D341Med (cell line): Measurements from ENCODE around the gene USP5.

ENCODE experiments used
- DNase-seq: peaks from one replicate; pipeline ENCODE4 v3.0.0; 2012; ENCODE audit warnings: low spot score

The USP5 gene, protein sequence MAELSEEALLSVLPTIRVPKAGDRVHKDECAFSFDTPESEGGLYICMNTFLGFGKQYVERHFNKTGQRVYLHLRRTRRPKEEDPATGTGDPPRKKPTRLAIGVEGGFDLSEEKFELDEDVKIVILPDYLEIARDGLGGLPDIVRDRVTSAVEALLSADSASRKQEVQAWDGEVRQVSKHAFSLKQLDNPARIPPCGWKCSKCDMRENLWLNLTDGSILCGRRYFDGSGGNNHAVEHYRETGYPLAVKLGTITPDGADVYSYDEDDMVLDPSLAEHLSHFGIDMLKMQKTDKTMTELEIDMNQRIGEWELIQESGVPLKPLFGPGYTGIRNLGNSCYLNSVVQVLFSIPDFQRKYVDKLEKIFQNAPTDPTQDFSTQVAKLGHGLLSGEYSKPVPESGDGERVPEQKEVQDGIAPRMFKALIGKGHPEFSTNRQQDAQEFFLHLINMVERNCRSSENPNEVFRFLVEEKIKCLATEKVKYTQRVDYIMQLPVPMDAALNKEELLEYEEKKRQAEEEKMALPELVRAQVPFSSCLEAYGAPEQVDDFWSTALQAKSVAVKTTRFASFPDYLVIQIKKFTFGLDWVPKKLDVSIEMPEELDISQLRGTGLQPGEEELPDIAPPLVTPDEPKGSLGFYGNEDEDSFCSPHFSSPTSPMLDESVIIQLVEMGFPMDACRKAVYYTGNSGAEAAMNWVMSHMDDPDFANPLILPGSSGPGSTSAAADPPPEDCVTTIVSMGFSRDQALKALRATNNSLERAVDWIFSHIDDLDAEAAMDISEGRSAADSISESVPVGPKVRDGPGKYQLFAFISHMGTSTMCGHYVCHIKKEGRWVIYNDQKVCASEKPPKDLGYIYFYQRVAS

DNA sequence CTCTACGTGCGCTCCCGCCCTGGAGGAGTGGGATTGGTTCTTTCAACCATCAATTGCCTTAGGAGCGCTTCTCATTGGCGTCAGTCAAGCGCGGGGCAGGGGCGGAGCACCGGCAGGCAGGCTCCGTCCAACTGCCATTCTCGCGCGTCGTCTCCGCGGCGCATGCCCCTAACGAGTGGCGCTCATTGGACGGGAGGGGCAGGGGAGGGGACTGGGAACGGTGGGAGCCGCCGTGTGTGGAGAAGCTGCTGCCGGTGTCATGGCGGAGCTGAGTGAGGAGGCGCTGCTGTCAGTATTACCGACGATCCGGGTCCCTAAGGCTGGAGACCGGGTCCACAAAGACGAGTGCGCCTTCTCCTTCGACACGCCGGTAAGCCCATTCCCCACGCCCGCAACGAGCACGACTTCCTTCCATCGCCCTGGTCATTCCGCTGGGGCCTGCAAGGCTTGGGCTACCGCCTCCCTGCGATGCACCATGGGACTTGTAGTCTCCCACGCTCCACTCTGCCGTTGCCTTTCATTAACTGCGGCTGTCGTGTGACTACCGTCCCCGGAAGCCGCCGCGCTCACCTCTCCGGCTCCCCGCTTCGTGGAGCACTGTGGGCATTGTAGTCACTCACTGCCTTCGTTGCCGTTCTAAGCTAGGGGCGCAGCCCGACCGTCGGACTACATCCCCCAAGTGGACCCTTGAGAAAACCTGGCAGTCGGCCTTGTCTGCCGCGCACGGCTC lies at the start of gene USP5:
Gene USP5 (plus strand): TSS at position 230 of the 730 bp plus-strand sequence. CDS start 30 bp downstream, at position 260.
- peak; percentile 93 for DNase-seq

DNA sequence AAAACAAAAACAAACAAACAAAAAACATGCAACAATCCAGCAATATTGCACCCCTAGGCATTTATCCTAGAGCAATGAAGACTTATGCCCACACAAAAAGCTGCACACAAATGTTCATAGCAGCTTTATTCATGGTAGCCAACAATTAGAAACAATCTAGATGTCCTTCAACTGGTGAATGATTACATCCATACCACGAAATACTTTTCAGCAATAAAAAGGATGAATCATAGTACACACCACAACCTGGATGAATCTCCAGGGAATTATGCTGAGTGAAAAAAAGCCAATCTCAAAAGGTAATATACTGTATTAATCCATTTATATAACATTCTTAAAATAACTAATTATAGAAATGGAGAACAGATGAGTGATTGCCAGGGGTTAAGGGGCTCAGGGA lies 44.8 kb upstream of the USP5 start:
- DNase-seq = no peak

DNA sequence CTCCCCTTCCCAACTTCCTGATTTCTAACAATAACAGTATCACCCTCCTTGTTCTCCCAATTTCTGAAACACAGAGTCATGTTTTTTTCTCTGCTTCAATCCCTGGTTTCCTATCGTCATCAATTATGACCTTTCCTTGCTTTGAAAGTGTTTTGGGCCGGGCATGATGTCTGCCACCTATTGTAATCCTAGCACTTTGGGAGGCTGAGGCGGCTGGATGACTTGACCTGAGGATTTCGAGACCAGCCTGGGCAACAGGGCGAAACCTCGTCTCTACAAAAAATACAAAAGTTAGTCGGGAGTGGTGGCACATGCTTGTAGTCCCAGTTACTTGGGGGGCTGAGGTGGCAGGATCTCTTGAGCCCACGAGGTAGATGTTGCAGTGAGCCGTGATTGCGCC lies 42.9 kb upstream of the USP5 start:
- no peak for DNase-seq

DNA sequence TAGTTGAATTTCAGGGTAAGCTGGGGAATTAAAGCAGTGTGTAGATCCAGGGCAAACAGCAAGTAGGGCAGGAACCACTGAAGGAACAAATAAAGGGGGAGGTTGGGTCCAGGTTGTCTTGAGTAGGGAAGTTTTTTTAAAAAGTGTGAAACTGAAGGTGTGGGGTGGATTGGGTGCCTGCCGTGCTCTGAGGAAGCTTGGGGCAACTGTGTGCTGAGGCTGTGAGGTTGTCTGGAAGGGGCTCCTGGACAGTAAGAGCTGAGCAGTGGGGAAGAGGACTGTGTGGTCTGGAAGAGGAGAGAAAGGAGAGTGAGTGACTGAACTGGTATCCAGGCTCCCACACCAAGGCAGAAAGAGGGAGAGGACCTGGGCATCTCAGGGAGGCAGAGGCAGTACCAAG lies 41.2 kb upstream of the USP5 start:
- DNase-seq = peak; percentile 12

DNA sequence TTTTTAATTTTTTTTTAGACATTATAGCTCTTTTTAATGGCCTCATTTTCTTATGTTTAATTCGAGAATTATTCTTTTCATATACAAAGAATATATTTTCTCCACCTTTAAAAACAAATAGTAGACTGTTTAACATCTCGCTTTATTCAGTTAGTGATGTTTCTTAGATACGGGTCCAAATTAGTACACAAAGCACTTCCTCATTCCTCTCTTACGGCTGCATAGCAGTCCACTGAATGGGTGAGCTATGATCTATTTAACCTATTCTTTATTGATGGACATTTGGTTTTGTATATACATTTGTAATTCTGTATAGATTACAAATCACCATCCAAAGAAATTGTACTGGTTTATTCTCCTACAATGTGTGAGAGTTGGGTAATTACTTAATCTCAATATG lies 38.6 kb upstream of the USP5 start:
- no peak for DNase-seq

DNA sequence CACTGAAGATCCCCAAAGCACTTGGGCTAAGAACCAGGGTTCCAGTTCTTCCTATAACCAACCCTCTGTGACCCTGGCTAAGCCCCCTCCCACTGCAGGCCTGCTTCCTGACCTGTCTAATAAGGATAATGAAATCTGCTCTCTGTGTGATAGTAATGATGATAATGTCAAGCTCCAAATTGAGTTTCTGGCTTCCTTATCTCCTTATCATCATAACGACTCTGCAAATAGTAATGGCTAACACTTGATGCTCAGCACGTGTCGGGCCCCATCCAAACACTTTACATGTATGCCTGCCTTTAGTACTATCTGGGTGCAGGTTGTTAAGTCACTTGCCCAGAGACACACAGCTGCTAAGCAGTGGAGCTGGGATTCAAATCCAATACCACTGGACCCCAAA lies 35.4 kb upstream of the USP5 start:
- no peak for DNase-seq

DNA sequence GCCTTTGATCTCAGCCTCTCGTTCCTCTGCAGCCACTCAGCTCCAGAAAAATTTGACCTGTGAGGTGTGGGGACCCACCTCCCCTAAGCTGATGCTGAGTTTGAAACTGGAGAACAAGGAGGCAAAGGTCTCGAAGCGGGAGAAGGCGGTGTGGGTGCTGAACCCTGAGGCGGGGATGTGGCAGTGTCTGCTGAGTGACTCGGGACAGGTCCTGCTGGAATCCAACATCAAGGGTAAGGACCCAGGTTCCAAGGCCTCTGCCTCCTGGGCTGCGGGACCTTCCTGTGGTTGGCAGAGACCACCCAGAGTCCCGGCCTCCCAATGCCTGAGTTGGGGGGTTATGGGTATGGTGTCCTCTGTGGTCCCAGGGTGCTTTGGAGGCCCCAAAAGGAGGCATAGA lies 34.9 kb upstream of the USP5 start:
- no peak for DNase-seq

DNA sequence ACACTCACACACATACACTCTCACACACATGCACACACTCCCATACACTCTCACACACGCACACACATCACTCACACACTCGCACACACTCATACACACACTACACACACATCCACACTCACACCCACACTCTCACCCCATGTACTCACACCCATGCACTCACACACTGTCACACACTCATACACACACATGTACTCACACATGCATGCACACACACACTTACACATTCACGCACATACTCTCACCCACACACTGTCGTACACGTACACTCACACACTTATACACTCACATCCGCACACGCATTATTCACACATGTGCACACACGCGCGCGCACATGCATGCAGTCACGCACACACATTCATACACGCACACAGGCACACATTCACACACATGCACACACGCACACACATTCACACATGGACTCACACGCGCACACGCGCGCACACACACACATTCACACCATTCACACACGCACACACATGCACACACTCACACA lies 34.2 kb upstream of the USP5 start:
- DNase-seq = no peak

DNA sequence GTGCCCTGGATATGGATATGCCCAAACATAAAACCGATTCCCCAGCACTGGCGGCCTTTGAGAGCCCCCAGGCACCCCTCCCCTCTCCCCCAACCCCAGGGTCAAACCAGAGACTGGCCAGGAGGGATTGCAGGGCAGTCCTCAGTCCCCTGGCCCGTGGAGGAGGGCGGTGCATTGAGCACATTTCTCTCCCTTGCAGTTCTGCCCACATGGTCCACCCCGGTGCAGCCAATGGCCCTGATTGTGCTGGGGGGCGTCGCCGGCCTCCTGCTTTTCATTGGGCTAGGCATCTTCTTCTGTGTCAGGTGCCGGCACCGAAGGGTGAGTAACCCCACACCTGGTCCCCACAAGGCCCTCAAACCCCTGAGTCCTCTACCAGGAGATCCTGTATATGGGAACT lies 33.7 kb upstream of the USP5 start:
- no peak for DNase-seq

DNA sequence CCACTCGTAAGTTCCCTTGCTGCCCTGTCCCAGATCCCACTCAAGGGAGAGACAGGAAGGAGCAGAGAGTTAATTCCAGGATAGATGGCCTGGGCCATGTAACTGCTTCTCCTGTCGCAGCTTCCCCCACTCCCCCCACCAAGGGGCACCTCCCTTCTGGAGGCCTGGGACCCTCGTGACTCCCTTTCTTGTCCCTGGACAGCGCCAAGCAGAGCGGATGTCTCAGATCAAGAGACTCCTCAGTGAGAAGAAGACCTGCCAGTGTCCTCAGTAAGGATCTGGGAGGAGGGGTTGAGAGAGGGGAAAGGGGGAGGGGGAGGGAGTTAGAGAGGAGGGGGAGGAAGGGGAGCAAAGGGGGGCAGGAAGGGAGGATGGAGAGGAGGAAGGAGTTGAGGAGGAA lies 33.3 kb upstream of the USP5 start:
- no peak for DNase-seq

DNA sequence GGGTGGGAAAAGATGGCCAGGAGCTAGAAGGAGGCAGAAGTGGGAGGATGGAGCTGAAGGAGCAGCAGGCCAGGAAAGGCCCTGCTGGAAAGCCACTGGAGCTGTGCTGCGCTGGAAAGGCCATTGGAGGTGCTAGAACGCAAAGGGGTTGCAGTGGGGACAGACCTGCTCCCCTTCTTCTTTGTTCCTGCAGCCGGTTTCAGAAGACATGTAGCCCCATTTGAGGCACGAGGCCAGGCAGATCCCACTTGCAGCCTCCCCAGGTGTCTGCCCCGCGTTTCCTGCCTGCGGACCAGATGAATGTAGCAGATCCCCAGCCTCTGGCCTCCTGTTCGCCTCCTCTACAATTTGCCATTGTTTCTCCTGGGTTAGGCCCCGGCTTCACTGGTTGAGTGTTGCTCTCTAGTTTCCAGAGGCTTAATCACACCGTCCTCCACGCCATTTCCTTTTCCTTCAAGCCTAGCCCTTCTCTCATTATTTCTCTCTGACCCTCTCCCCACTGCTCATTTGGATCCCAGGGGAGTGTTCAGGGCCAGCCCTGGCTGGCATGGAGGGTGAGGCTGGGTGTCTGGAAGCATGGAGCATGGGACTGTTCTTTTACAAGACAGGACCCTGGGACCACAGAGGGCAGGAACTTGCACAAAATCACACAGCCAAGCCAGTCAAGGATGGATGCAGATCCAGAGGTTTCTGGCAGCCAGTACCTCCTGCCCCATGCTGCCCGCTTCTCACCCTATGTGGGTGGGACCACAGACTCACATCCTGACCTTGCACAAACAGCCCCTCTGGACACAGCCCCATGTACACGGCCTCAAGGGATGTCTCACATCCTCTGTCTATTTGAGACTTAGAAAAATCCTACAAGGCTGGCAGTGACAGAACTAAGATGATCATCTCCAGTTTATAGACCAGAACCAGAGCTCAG lies 32.6 kb upstream of the USP5 start:
- no peak for DNase-seq

DNA sequence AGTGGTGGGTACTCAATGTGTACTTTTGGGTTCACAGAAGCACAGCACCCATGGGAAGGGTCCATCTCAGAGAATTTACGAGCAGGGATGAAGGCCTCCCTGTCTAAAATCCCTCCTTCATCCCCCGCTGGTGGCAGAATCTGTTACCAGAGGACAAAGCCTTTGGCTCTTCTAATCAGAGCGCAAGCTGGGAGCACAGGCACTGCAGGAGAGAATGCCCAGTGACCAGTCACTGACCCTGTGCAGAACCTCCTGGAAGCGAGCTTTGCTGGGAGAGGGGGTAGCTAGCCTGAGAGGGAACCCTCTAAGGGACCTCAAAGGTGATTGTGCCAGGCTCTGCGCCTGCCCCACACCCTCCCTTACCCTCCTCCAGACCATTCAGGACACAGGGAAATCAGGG lies 31.8 kb upstream of the USP5 start:
- no peak for DNase-seq

DNA sequence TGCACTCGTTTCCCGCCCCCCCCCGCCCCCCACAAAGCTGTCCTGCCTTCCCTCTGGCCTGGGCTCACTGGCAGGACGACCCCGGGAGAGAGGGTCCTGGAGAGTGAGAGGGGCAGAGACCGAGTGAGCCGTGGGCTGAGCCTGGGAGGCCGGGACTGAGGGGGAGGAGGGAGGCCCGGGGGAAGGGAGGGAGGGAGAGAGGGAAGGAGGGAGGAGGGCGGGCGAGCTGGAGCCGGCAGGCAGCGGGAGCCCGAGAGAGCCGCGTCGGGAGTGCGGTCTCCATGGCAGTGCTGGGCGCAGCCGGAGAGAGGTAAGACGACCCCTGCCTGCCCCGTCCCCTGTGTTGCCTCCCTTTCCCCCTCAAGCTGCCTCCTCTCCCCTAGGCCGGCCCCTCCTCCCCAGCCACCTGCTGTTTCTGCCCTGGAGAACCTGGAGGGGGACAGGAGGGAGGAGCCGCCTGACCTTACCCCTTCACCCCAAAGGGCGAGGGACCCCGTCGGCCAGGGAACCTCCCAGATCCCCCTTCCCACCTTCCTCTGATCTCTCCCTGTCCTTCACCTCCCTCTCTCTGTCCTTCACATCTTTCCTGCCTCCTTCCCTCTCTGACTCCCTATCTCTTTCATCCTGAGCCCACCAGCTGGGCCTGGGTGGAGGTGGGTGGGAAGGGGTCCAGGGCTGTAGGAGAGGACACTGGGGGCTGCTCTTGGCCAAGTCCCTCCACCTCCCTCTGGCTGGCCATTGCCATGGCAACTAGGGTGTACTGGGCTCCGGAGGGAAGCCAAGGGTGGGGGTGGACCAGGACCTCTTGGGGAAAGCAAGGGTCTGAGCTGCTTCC lies 30.1 kb upstream of the USP5 start, which contains the start of gene GPR162:
Gene GPR162 (plus strand): TSS at position 231 of the 835 bp plus-strand sequence. CDS start 2,078 bp downstream, outside the sequence.
- DNase-seq = peak; percentile 86

DNA sequence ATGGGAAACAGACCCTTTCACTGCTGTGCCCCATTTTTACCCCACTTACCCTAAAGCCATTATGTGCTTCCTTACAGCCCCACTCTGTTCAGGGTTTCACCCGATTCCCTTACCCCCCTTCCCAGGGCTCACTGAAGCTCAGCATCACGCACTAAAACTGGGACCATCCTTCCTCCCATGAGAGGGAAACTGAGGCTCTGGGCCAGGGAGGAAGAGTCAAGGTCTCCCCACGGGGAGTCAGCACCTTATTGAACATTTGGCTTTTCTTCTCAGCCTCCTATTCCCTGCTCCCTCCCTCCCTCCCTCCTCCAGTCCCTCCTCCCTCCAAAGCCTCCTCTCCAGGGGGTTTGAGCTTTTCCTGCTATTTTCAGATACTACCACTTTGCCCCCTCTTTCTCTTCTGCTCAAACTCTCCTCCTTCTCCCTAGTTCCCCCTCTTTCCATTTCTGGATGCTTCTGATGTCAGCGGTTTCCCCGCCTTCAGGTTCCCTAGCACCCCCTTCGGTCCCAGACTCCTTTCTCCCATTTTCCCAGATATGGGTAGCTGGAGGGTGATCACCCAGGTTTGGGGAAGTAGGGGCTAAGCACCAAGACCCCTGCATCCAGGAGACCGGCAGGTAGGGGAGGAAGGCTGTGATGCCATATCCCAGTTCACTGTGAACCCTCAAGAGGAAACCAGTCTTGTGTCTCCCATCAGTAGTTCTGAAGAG lies 29.4 kb upstream of the USP5 start:
- no peak for DNase-seq

DNA sequence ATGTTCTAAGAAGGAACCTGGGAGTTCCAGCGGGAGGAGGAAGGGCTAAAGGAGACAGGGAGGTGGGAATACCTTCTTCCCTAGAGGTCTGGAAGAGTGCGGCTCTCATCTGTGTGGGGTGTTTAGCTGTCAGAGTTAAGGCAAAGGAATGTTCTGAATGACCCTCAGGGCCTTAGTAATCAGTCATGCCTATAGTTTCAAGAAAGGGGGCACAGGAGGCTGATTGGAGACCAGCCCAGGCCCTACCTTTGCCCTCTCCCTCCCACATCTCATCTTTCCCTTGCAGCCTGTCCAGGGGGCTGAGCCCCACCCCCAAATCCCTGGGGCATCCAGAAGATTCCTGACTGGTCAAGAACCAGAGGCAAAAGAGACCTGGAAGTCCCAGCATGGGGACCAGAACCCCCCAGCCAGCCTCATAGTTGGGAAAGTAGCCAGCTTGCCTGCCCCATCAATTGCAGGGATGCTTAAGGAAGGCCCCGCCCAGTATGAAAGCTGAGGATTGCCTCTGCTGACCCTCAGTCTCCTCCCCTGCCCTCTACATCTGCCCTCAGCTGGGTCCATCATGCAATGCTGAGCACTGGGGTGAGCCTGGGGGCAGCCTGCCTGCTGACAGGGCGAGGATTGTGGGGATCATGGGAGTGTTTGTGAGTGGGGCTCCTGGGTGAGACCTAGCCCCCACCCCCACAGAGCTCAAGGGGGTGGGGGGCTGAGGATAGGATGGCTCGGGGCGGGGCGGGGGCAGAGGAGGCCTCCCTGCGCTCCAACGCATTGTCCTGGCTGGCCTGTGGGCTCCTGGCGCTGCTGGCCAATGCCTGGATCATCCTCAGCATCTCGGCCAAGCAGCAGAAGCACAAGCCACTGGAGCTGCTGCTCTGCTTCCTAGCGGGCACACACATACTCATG lies 28.5 kb upstream of the USP5 start:
- no peak for DNase-seq

DNA sequence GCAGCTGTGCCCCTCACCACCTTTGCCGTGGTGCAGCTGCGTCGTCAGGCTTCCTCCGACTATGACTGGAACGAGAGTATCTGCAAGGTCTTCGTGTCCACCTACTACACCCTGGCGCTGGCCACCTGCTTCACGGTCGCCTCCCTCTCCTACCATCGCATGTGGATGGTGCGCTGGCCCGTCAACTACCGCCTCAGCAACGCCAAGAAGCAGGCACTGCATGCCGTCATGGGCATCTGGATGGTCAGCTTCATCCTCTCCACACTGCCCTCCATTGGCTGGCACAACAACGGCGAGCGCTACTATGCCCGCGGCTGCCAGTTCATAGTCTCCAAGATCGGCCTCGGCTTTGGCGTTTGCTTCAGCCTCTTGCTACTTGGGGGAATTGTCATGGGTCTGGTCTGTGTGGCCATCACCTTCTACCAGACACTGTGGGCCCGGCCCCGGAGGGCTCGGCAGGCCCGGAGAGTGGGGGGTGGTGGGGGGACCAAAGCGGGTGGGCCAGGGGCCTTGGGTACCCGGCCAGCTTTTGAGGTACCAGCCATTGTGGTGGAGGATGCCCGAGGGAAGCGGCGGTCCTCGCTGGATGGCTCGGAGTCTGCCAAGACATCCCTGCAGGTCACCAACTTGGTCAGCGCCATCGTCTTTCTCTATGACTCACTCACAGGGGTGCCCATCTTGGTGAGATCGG lies 27.7 kb upstream of the USP5 start:
- DNase-seq = no peak

DNA sequence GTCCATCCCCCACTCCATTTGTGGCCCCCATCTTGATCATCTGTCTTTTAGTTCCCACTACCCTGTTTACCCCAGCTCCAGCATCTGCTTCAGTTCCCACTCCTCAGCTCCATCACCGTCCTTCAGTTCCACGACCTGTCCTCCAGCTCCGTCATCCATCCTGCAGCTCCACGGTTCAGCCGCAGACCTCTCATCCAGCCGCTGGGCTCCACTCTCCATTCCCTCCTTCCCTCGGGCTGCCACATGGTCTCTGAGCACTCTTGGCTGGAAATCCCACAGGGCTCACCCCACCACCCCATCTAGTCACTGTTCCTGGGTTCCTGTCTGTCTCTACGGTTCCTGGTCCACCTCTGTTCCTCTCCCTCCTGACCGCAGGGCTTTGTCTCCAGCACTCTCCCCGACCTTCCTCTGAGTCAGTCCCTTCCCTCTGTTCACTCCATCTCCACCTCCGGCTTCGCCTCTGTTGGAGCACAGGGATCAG lies 27.0 kb upstream of the USP5 start:
- DNase-seq = no peak
